ENCODE measurements around the gene AIPL1.
"Not testable (repeated sequence)": the region's sequence is repeated elsewhere in the genome, so short reads cannot be mapped to it uniquely, and the experiment has no call there.

The AIPL1 gene, protein sequence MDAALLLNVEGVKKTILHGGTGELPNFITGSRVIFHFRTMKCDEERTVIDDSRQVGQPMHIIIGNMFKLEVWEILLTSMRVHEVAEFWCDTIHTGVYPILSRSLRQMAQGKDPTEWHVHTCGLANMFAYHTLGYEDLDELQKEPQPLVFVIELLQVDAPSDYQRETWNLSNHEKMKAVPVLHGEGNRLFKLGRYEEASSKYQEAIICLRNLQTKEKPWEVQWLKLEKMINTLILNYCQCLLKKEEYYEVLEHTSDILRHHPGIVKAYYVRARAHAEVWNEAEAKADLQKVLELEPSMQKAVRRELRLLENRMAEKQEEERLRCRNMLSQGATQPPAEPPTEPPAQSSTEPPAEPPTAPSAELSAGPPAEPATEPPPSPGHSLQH

DNA sequence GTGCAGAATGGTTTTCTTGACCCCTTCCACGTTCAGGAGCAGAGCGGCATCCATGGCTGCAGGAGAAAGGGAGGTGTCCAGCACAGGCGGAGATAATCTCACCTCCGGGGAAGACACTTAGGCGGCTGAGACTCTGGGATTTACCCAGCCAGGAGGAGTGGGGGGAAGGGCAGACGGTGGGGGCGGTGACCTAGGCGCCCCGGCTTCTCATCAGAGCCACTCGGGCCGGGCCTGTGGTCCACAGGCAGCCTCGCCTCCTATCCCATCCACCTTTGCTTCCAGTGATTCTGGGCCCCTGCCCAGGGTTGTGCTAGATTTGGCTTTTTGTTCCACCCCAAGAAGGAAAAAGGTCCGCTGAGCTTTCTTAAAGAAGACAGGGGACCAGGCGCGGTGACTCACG lies at the start of gene AIPL1:
Gene AIPL1 (minus strand): TSS at position 71 of the 400 bp plus-strand sequence. CDS start 17 bp downstream, at position 54.
- DNase-seq (ENCODE audit: low spot score): no peak

DNA sequence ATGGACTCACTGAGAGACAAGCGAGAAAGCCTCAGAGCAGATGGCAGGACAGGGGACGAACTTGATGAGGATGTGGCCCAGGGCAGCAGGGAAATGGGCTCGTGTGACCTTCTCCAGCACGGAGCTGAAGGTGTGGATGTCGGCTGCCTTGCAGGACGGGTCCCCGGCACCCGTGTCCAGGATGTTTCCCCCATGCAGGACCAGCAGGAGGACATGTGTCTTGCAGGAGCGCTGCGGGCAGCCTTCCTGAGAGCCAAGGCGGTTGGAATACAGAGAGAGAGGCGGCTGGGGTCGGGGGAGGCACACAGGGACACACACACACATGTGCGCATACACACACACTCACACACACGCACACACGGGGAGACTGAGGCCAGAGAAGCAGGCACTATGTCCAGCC lies 48.6 kb upstream of the AIPL1 start:
- DNase-seq (ENCODE audit: low spot score): no peak

- not testable (repeated sequence) for DNase-seq (ENCODE audit: low spot score)
Measured at GRCh38 chr17:6482796-6483195, 47.9 kb upstream of the AIPL1 start.

GRCh38 chr17:6482105-6482455 lies 47.2 kb upstream of the AIPL1 start:
- no peak for DNase-seq (ENCODE audit: low spot score)

DNA sequence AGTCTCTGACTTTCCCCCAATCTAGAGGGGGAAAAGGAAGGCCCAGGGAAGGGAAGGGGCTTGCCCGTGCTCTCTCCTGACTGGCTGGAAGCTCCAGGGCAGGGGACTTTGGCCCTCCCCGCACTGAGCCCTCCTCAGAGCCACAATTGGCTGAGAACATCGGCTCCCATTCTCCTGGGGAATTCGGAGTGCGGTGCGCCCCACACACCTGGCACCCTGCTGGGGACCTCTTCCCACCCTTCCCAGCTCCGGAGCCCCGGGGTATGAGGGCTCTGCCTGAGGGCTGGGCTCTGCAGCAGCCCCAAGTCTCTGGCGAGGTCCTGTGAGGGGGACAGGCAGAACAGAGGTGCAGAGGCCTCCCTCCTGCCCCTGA lies 45.4 kb upstream of the AIPL1 start:
- DNase-seq (ENCODE audit: low spot score): no peak

- DNase-seq (ENCODE audit: low spot score): no peak
Measured at GRCh38 chr17:6479622-6480302, 44.8 kb upstream of the AIPL1 start.

DNA sequence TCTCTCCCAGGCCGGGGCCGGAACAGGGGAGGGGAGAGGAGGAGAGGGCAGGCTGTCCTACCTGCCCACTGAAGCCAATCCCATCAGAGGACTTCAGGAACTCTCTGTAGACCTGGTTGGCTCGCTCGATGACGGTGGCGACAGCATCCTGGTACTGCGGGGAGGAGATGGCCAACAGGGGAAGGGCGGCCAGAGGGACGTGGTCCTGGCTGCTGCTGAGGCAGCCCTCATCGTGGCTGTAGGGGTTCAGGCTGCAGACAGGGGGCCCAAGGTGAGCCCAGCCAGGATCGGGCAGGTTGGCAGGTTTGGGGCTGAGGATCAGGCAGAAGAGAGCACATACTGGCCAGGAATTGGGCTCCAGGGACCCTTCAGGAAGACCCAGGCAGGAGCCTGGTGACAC lies 43.6 kb upstream of the AIPL1 start:
- DNase-seq (ENCODE audit: low spot score): no peak

DNA sequence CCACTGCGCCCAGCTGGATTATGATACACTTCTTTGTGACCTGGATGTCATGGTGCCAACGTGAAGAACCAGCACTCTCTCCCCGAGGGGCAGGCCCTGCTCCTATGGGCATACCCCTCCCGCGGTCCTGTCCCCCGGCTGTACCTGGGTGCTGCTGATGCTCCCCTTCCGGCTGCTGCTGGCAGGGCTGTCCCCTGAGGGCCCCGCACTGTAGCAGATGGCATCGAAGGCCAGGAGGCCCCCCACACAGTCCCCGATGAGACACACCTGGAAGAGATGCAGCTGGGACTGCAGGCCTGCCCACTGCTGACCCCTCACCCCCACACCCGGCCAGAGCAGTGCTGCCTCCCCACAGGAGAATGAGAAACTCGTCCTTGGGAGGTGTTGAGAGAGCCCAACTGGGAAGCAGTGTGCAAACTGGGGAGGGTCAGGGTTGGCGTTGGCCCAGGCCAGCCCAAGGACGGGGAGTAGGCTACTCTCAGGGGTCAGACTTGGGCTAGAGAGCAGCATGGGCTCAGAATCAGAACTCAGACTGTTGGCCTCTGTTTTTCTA lies 43.0 kb upstream of the AIPL1 start:
- DNase-seq (ENCODE audit: low spot score): no peak

DNA sequence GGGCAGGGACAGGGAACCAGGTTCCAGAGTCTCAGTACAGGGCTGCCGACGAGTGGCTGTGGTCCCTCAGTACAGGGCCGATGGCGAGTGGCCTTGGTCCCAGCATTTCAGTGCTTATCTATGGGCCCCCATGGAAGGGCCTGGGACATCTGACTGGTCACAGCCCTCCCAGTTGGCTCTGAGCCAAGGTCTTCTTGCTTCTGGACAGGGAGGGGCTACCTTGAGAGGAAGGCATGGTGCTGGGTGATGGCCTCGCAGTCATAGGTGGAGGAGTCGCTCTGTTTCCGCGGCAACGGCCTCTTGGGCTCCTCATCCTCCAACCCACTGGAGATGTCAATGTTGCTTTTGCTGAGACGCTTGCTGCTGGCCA lies 41.9 kb upstream of the AIPL1 start:
- no peak for DNase-seq (ENCODE audit: low spot score)

GRCh38 chr17:6476076-6476809 lies 41.3 kb upstream of the AIPL1 start:
- DNase-seq (ENCODE audit: low spot score): no peak

GRCh38 chr17:6475411-6475810 lies 40.5 kb upstream of the AIPL1 start:
- DNase-seq (ENCODE audit: low spot score): no peak

DNA sequence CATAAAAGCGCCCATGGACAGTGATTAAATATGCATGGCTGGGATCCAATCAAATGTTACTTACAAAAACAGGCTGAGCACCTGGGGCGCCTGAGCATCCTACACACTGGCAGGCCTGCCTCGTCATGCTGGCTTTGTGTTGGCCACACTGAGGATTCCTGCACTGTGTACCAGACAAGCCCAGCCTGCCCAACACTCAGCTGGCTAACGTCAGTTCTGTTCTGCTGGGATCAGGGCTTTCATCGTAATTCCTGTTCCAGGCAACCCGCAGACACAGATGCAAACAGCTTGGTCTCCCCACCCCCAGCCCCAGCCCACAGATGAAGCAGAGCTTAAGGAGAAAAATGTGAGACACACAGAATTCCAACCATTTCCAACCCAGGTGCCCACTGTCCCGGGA lies 40.0 kb upstream of the AIPL1 start:
- DNase-seq (ENCODE audit: low spot score): no peak

GRCh38 chr17:6474376-6474775 lies 39.5 kb upstream of the AIPL1 start:
- no peak for DNase-seq (ENCODE audit: low spot score)

- peak; percentile 95 for DNase-seq (ENCODE audit: low spot score)
Measured at GRCh38 chr17:6473128-6473767, 38.3 kb upstream of the AIPL1 start.

DNA sequence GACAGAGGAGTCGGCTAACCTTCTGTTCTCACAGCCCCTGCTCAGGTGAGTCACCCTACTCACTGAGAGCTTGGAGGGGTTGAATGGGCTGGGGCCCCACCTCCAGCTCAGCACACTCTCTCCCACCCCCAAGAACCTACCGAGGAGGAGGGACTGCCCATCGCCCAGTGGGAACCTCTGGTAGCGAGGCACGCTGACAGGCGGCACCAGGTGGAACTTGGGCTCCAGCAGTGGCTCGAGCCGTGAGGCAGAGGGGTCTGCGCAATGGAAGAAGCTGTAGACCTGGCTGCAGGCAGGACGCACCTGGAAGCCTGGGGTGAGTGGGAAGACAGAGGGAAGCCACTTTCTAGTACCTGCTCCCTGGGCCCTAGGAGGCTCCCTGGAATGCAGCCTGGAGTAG lies 37.6 kb upstream of the AIPL1 start:
- no peak for DNase-seq (ENCODE audit: low spot score)

DNA sequence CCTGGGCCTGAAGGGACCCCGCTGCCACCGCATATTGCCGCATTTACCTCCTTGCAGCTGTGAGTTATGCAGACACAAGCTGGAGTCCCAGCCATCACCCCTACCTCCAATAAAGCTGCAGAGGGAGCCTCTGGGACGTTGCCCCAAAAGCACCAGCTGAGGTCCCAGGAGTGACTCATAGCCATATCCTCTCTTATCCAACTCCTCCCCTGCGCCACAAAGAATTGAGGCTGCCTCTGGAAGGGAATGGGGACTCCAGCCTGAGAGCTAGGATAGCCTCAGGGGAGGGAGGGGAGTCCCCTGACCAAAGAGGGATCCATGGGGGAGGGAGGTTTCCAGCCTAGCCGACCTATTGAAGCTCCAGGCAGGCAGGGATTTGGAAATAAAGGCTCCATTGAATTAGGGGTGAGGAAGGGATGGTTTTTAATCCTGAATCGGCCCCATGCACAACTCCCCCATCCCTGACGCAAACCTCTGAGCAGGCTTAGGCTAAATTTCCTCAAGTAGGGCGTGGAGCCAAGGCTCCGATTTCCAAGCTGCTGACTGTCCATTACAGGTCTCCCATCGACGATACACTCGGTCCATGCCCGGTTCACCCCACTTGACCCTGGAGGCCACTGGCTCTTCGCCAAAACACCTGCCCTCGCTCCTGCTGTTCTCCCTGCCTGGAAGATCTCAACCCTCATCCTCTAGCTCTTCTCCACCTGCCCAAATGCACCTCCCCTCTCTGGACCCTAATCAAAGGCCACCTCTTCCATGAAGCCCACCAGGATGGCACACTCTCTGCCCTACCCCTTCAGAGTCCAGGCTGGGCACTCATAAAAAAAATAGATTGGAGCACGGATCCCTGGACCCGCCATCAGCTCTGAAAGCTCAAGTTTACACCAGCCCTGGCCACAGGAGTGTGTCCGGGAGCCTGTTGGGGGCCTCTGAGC lies 36.9 kb upstream of the AIPL1 start:
- DNase-seq (ENCODE audit: low spot score): peak; percentile 86

- DNase-seq (ENCODE audit: low spot score): no peak
Measured at GRCh38 chr17:6470751-6471521, 36.0 kb upstream of the AIPL1 start.

DNA sequence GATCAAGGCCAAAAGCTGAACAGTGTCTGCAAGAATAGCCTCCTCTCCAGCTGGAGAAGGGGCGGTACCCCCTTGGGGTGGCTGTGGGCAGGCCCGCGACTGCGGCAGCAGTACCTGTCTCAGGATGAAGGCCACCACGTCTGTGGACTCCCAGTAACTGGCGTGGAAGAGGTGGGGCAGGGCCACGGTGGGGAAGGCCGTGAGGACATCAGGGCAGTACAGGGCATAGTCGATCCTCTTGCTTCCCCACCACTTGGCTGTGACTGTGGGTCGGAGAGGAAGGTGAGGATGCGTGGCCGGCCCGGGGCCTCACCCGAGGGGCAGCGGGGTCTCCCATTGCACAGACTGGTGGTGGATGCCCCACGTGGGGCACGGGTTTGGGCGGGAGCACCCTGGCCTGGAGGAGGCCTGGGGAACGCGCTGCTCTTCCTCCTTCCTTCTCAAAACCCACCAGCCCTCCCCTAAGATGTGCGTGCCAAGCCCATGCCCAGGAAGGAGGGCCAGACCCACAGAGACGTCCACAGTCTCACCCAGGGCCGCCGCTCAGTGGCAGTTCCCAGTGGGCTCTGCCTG lies 35.3 kb upstream of the AIPL1 start:
- no peak for DNase-seq (ENCODE audit: low spot score)

DNA sequence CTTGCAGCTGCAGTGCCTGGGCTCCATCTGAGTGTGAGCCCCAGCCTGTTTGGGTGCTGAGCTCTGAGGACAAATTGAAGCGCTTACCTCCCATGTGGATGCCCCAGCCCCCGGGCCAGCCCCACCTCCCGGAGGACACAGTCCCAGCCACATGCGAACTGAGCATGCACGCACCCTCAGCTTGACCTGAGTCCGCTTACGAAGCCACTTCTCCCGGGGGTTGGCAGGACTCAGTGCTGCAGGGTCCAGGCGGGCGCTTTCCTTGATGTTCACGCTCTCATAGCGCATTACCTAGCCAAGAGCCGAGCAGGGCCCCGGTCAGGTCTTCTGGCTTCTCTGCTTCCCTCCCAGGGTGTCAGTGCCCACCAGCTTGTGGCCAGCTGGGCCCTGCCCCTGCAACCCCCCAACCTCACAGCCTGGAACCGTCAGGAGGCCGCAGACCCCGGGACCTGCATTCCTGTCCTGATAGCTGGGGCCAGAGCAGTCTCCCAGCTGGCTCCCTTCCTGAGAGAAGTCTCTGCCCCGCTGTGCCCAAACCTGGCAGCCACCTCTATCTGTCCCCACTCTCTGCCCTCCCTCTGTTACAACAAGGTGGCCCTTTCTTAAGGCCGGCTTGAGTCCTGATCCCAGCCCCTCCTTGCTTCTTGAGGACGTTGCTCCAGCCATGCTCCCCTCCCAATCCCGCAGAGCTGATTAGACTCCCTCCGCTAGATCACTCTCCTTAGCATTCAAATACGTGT lies 33.3 kb upstream of the AIPL1 start:
- no peak for DNase-seq (ENCODE audit: low spot score)
